A549 (cell line): ENCODE measurements around the gene CCDC167.

ENCODE experiments used
- CHD2 ChIP-seq: fragments of 150-350 bp; IDR thresholded peaks from 2 replicates; pipeline ENCODE4 v1.6.1; 2014; ENCODE audit warnings: low read length; ENCODE audit not compliant: partially characterized antibody
- EP300 ChIP-seq, 2 experiments: fragments of >200 bp; sonication (Bioruptor Twin); formaldehyde crosslinking; IDR thresholded peaks; 2 replicates in 1 of 2; 3 replicates in 1 of 2; pipeline ENCODE4 v1.6.1; 2016 to 2017
- HDAC2 ChIP-seq: fragments of 200-600 bp; sonication (generic); IDR thresholded peaks from 2 replicates; pipeline ENCODE4 v1.6.1; 2016
- JUNB ChIP-seq: fragments of >200 bp; sonication (Bioruptor Twin); formaldehyde crosslinking; IDR thresholded peaks from 2 replicates; pipeline ENCODE4 v1.6.1; 2016
- POLR2A ChIP-seq: IDR thresholded peaks from 2 replicates; pipeline ENCODE4 v1.6.1; 2012; ENCODE audit warnings: mild to moderate bottlenecking, low read length
- TF ChIP-seq, protein P1 (sequence below): fragments of >200 bp; sonication (Bioruptor Twin); formaldehyde crosslinking; IDR thresholded peaks from 3 replicates; pipeline ENCODE4 v1.5.1; 2016

DNA sequence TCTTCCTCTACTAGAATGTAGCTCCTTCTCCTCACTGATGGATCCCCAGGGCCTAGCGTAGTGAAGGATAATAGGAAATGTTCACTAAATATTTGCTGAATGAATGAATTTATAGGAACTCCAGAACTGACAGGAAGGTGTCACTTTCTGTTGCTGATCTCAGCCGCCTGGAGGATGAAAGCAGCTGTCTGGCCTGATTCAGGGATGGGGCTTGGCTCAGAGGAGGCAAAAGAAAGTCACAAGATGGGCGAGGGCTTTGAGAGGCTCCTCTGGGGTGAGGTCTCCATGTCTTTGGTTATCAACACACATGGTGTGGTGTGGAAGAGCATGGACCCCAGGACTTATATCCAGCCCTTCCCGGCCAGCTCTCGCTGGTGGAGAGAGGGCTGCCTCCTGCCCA lies 11.5 kb upstream of the CCDC167 start:
- no peak for TF ChIP-seq JUNB
- TF ChIP-seq, protein P1, sequence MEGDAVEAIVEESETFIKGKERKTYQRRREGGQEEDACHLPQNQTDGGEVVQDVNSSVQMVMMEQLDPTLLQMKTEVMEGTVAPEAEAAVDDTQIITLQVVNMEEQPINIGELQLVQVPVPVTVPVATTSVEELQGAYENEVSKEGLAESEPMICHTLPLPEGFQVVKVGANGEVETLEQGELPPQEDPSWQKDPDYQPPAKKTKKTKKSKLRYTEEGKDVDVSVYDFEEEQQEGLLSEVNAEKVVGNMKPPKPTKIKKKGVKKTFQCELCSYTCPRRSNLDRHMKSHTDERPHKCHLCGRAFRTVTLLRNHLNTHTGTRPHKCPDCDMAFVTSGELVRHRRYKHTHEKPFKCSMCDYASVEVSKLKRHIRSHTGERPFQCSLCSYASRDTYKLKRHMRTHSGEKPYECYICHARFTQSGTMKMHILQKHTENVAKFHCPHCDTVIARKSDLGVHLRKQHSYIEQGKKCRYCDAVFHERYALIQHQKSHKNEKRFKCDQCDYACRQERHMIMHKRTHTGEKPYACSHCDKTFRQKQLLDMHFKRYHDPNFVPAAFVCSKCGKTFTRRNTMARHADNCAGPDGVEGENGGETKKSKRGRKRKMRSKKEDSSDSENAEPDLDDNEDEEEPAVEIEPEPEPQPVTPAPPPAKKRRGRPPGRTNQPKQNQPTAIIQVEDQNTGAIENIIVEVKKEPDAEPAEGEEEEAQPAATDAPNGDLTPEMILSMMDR = no peak
- TF ChIP-seq HDAC2 = no peak
- no peak for TF ChIP-seq POLR2A
- TF ChIP-seq CHD2 = no peak
- no peak for TF ChIP-seq EP300 (IDR thresholded peaks at IDR 0.05)
